Measurements from ENCODE around the gene RALA. TPM values are rescaled to one million over a fixed set of nuclear protein-coding genes. Genes with fewer than 3 reads are reported as not detected.
A peak's percentile ranks its signal among the peaks of the same experiment; 100 is the strongest.
"Not testable (repeated sequence)": the region's sequence is repeated elsewhere in the genome, so short reads cannot be mapped to it uniquely, and the experiment has no call there.

Gene RALA
- total RNA-seq, 2 experiments from 2014 or later, result 24.5 to 27.5 TPM

DNA sequence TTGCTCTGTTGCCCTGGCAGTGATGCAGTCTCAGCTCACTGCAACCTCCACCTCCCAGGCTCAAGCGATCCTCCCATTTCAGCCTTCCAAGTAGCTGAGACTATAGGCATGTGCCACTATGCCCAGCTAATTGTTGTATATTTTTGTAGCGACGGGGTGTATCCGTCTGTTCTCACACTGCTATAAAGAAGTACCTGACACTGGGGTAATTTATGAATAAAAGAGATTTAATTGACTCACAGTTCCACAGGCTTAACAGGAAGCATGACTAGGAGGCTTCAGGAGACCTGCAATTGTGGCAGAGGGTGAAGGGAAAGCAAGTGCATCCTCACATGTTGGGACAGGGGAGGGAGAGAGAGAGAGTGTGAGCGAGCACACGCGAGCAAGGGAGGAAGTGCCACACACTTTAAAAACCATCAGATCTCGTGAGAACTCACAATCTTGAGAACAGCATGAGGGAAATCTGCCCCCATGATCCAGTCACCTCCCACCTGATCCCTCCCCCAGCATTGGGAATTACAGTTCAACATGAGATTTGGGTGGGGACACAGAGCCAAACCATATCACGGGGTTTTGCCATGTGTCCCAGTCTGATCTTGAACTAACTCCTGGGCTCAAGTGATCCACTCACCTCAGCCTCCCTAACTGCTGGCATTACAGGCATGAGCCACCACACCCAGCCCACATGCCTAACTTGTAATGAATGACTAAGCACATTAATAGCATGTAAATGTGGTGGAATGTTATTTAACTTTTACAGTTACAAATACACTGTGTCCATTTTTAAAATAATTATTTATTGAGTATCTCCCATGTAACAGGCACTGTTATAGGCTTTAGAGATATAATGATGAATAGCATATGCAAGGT, 65.5 kb downstream of the RALA start:
- no peak overlapping the region for H3K4me3 ChIP-seq (ENCODE audit: low read length)
- H3K9me3 ChIP-seq (ENCODE audit: control insufficient read depth in 1 of 2, insufficient read depth in 1 of 2, low read length in 2 of 2), result no peaks in the 10 kb centered on the region
- ChIA-PET POLR2A (interaction anchor here (0.6 kb wide), 1 partner anchor 43 kb away, joined by 4 read pairs; no protein-coding TSS in a partner anchor), CTCF (interaction anchor here (1.2 kb wide), 1 partner anchor 57 kb away, joined by 3 read pairs; no protein-coding TSS in a partner anchor)
- intact Hi-C loops (cut with DNase I, micrococcal nuclease), result loop anchor here in 1 of 2 experiments (10.0 kb wide), 1 partner anchor 54 kb away; no protein-coding TSS in a partner anchor
- no peaks in the 10 kb centered on the region for H3K9me3 Mint-ChIP-seq
- DNase-seq, result peak in 1 of 14 experiments; percentile 7
- TF ChIP-seq, protein P1, sequence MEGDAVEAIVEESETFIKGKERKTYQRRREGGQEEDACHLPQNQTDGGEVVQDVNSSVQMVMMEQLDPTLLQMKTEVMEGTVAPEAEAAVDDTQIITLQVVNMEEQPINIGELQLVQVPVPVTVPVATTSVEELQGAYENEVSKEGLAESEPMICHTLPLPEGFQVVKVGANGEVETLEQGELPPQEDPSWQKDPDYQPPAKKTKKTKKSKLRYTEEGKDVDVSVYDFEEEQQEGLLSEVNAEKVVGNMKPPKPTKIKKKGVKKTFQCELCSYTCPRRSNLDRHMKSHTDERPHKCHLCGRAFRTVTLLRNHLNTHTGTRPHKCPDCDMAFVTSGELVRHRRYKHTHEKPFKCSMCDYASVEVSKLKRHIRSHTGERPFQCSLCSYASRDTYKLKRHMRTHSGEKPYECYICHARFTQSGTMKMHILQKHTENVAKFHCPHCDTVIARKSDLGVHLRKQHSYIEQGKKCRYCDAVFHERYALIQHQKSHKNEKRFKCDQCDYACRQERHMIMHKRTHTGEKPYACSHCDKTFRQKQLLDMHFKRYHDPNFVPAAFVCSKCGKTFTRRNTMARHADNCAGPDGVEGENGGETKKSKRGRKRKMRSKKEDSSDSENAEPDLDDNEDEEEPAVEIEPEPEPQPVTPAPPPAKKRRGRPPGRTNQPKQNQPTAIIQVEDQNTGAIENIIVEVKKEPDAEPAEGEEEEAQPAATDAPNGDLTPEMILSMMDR (IDR thresholded peaks at IDR 0.05), result no peak
- H3K27ac Mint-ChIP-seq, result no peak overlapping the region
- no peak overlapping the region for H3K4me3 Mint-ChIP-seq
- ATAC-seq (ENCODE audit: poor library complexity), result no peak
- H3K36me3 ChIP-seq (ENCODE audit: insufficient read depth, low read length), result peaks cover 35% of the 10 kb centered on the region
- peaks cover 12% of the 10 kb centered on the region for H3K4me1 Mint-ChIP-seq (ENCODE audit: low read depth)
- no peaks in the 10 kb centered on the region for H3K4me1 ChIP-seq (ENCODE audit: insufficient read depth, low read length)
- peaks cover 76% of the 10 kb centered on the region for H3K36me3 Mint-ChIP-seq (ENCODE audit: low read depth)
- H3K27me3 Mint-ChIP-seq, result no peaks in the 10 kb centered on the region
- H3K27ac ChIP-seq (ENCODE audit: low read depth in 1 of 2, low read length in 2 of 2), result no peak overlapping the region
- H3K27me3 ChIP-seq (ENCODE audit: control insufficient read depth in 1 of 2, insufficient read depth in 2 of 2, low read length in 2 of 2), result no peaks in the 10 kb centered on the region

DNA sequence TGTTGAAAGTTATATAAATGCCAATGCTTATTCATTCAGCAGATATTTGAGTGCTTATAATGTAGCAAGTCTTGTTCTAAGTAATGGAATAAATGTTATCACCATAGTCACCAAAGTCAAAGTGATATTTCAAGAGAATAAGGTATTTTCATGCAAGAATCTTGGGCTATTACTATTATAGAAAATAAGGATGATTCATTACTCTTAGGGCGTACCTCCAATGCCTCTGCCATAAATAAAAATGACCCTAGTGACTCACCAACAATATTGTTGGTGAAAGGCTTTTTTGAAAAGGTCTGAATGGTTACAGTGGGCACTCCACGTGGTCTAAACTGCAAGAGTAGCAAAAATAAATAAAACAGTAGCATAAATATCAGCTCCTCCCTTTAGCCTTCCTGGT, 68.4 kb downstream of the RALA start:
- DNase-seq (no peak), ATAC-seq (ENCODE audit: poor library complexity) (no peak)
- TF ChIP-seq, protein P1 (IDR thresholded peaks at IDR 0.05), result no peak
- H3K27ac ChIP-seq (ENCODE audit: low read depth in 1 of 2, low read length in 2 of 2), result no peak overlapping the region
- no peaks in the 10 kb centered on the region for H3K9me3 Mint-ChIP-seq
- POLR2A ChIA-PET, result no interaction called here
- H3K27ac Mint-ChIP-seq, result no peak overlapping the region
- peaks cover 51% of the 10 kb centered on the region for H3K36me3 ChIP-seq (ENCODE audit: insufficient read depth, low read length)
- CTCF ChIA-PET, result no interaction called here
- H3K27me3 ChIP-seq (ENCODE audit: control insufficient read depth in 1 of 2, insufficient read depth in 2 of 2, low read length in 2 of 2), result no peaks in the 10 kb centered on the region
- no peak overlapping the region for H3K4me3 ChIP-seq (ENCODE audit: low read length)
- no peaks in the 10 kb centered on the region for H3K4me1 Mint-ChIP-seq (ENCODE audit: low read depth)
- H3K9me3 ChIP-seq (ENCODE audit: control insufficient read depth in 1 of 2, insufficient read depth in 1 of 2, low read length in 2 of 2), result no peaks in the 10 kb centered on the region
- no peak overlapping the region for H3K4me3 Mint-ChIP-seq
- no peaks in the 10 kb centered on the region for H3K4me1 ChIP-seq (ENCODE audit: insufficient read depth, low read length)
- intact Hi-C loops (cut with DNase I, micrococcal nuclease), result no loop called here
- H3K36me3 Mint-ChIP-seq (ENCODE audit: low read depth), result peaks cover 92% of the 10 kb centered on the region
- no peaks in the 10 kb centered on the region for H3K27me3 Mint-ChIP-seq

DNA sequence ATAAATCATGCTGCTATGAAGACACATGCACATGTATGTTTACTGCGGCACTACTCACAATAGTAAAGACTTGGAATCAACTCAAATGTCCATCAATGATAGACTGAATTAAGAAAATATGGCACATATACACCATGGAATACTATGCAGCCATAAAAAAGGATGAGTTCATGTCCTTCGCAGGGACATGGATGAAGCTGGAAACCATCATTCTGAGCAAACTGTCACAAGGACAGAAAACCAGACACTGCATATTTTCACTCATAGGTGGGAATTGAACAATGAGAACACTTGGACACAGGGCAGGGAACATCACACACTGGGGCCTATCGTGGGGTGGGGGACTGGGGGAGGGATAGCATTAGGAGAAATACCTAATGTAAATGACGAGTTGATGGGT, 69.7 kb downstream of the RALA start:
- H3K9me3 ChIP-seq (ENCODE audit: control insufficient read depth in 1 of 2, insufficient read depth in 1 of 2, low read length in 2 of 2); CTCF ChIA-PET; H3K27me3 Mint-ChIP-seq; POLR2A ChIA-PET; H3K4me1 ChIP-seq (ENCODE audit: insufficient read depth, low read length); H3K4me3 Mint-ChIP-seq; H3K27me3 ChIP-seq (ENCODE audit: control insufficient read depth in 1 of 2, insufficient read depth in 2 of 2, low read length in 2 of 2); intact Hi-C loops (cut with DNase I, micrococcal nuclease); H3K4me3 ChIP-seq (ENCODE audit: low read length); ATAC-seq (ENCODE audit: poor library complexity); H3K27ac ChIP-seq (ENCODE audit: low read depth in 1 of 2, low read length in 2 of 2); H3K27ac Mint-ChIP-seq; DNase-seq; H3K9me3 Mint-ChIP-seq; H3K4me1 Mint-ChIP-seq (ENCODE audit: low read depth): not testable (repeated sequence)
- H3K36me3 ChIP-seq (ENCODE audit: insufficient read depth, low read length), result peaks cover 62% of the 10 kb centered on the region
- H3K36me3 Mint-ChIP-seq (ENCODE audit: low read depth), result peaks cover 97% of the 10 kb centered on the region
